Right atrium auricular region (tissue), 2 donors: ENCODE results near the gene SLC12A5. TPM values are rescaled to one million over a fixed set of nuclear protein-coding genes. Genes with fewer than 3 reads are reported as not detected.

Experiments
- DNase-seq: peaks from one replicate; pipeline ENCODE4 v3.0.0-alpha.2; 2019; ENCODE audit warnings: low spot score
- H3K27ac ChIP-seq, 2 donors: fragments of 200-600 bp; sonication (generic); 1 replicate in 1 of 2; 2 replicates in 1 of 2; pipeline ENCODE4 v1.5.1; 2016 to 2019
- H3K27me3 ChIP-seq, 2 donors: fragments of 200-600 bp; sonication (generic); one replicate each; pipeline versions ENCODE4 v1.5.1 to v1.6.0; 2017 to 2019
- H3K36me3 ChIP-seq: fragments of 200-600 bp; sonication (generic); one replicate; pipeline ENCODE4 v1.5.1; 2016
- H3K4me1 ChIP-seq, 2 donors: fragments of 200-600 bp; sonication (generic); one replicate each; pipeline versions ENCODE4 v1.5.1 to v1.6.0; 2017 to 2019
- H3K4me3 ChIP-seq, 2 donors: fragments of 200-600 bp; sonication (generic); 1 replicate in 1 of 2; 2 replicates in 1 of 2; pipeline ENCODE4 v1.5.1; 2017 to 2019; ENCODE audit warnings: mild to moderate bottlenecking in 1 of 2, moderate library complexity in 1 of 2
- H3K9me3 ChIP-seq, 2 donors: fragments of 200-600 bp; sonication (generic); one replicate each; pipeline ENCODE4 v1.5.1; 2019
- CTCF ChIP-seq, 2 donors: fragments of 200-600 bp; sonication (generic); IDR thresholded peaks; one replicate each; pipeline ENCODE4 v1.5.1; 2019; ENCODE audit warnings: antibody characterized with exemption in 2 of 2
- total RNA-seq, 2 donors: library from RNA; depleted of rRNA; stranded (reverse); fragments of >200 nt; gene quantifications; one replicate each; pipeline ENCODE4 v1.1.0, GENCODE V29; 2016

Gene SLC12A5
- total RNA-seq, 2 donors from 2014 or later = not detected

- no peak for TF ChIP-seq CTCF (IDR thresholded peaks at IDR 0.05)
- Histone ChIP-seq H3K4me3 (no peak overlapping the region), H3K9me3 (no peaks in the 10 kb centered on the region)
These were observed 19.2 kb upstream of the SLC12A5 start for GRCh38 chr20:46009816-46010215.

GRCh38 chr20:46010491-46011391 is 18.3 kb upstream of the SLC12A5 start:
- H3K4me1 ChIP-seq = peaks cover 0 to 16% of the 10 kb centered on the region in 2 donors
- H3K27me3 ChIP-seq = peaks cover 29 to 45% of the 10 kb centered on the region in 2 donors
- H3K4me3 ChIP-seq = no peak overlapping the region
- no peak overlapping the region for H3K27ac ChIP-seq
- no peak for TF ChIP-seq CTCF (IDR thresholded peaks at IDR 0.05)
- no peak for DNase-seq
- no peaks in the 10 kb centered on the region for H3K36me3 ChIP-seq
- H3K9me3 ChIP-seq = no peaks in the 10 kb centered on the region

More at GRCh38 chr20:46009816-46010215, 19.2 kb upstream of the SLC12A5 start:
- Histone ChIP-seq H3K4me1 (peaks cover 0 to 16% of the 10 kb centered on the region in 2 donors), H3K27ac (no peak overlapping the region), H3K36me3 (no peaks in the 10 kb centered on the region), H3K27me3 (peaks cover 29 to 45% of the 10 kb centered on the region in 2 donors)
- DNase-seq = no peak

- H3K4me1 ChIP-seq = peaks cover 0 to 16% of the 10 kb centered on the region in 2 donors
- H3K27me3 ChIP-seq = peaks cover 29 to 45% of the 10 kb centered on the region in 2 donors
- H3K36me3 ChIP-seq = no peaks in the 10 kb centered on the region
- DNase-seq = peak; percentile 61
- no peaks in the 10 kb centered on the region for H3K9me3 ChIP-seq
- no peak overlapping the region for H3K4me3 ChIP-seq
- H3K27ac ChIP-seq = no peak overlapping the region
- peak in 1 of 2 donors; percentile 30 for TF ChIP-seq CTCF (IDR thresholded peaks at IDR 0.05)
These were observed 17.2 kb upstream of the SLC12A5 start for GRCh38 chr20:46011631-46012482.

- peaks cover 29 to 45% of the 10 kb centered on the region in 2 donors for H3K27me3 ChIP-seq
- no peak for DNase-seq
- no peaks in the 10 kb centered on the region for H3K9me3 ChIP-seq
- no peak overlapping the region for H3K27ac ChIP-seq
- no peak for TF ChIP-seq CTCF (IDR thresholded peaks at IDR 0.05)
- peaks cover 0 to 16% of the 10 kb centered on the region in 2 donors for H3K4me1 ChIP-seq
- H3K36me3 ChIP-seq = no peaks in the 10 kb centered on the region
- no peak overlapping the region for H3K4me3 ChIP-seq
These were observed 16.1 kb upstream of the SLC12A5 start for GRCh38 chr20:46012921-46013320.

GRCh38 chr20:46013322-46013828 is 15.6 kb upstream of the SLC12A5 start:
- H3K27ac ChIP-seq = no peak overlapping the region
- no peak for TF ChIP-seq CTCF (IDR thresholded peaks at IDR 0.05)
- no peak for DNase-seq
- H3K36me3 ChIP-seq = no peaks in the 10 kb centered on the region
- peaks cover 29 to 45% of the 10 kb centered on the region in 2 donors for H3K27me3 ChIP-seq
- H3K9me3 ChIP-seq = no peaks in the 10 kb centered on the region
- H3K4me1 ChIP-seq = peaks cover 0 to 16% of the 10 kb centered on the region in 2 donors
- no peak overlapping the region for H3K4me3 ChIP-seq
